ENCODE data around the gene NPTN.
"Not testable (repeated sequence)": the region's sequence is repeated elsewhere in the genome, so short reads cannot be mapped to it uniquely, and the experiment has no call there.

Gene NPTN

GRCh38 chr15:73600413-73601335 lies 32.5 kb downstream of the NPTN start:
- no peak for DNase-seq (ENCODE audit: low read depth)

- no peak for DNase-seq (ENCODE audit: low read depth)
Measured at GRCh38 chr15:73599934-73600333, 33.3 kb downstream of the NPTN start.

- DNase-seq (ENCODE audit: low read depth): no peak
Measured at GRCh38 chr15:73598530-73599160, 34.5 kb downstream of the NPTN start.

GRCh38 chr15:73597036-73597638 lies 36.1 kb downstream of the NPTN start:
- no peak for DNase-seq (ENCODE audit: low read depth)

- DNase-seq (ENCODE audit: low read depth): no peak
Measured at GRCh38 chr15:73596174-73596573, 37.0 kb downstream of the NPTN start.

GRCh38 chr15:73594109-73594508 lies 39.1 kb downstream of the NPTN start:
- DNase-seq (ENCODE audit: low read depth): no peak

GRCh38 chr15:73593304-73594074 lies 39.7 kb downstream of the NPTN start:
- DNase-seq (ENCODE audit: low read depth): no peak

GRCh38 chr15:73590263-73590662 lies 42.9 kb downstream of the NPTN start:
- no peak for DNase-seq (ENCODE audit: low read depth)

- no peak for DNase-seq (ENCODE audit: low read depth)
Measured at GRCh38 chr15:73589766-73590165, 43.4 kb downstream of the NPTN start.

GRCh38 chr15:73585871-73586654 lies 47.1 kb downstream of the NPTN start:
- no peak for DNase-seq (ENCODE audit: low read depth)

- DNase-seq (ENCODE audit: low read depth): no peak
Measured at GRCh38 chr15:73584699-73585420, 48.3 kb downstream of the NPTN start.

GRCh38 chr15:73583544-73583943 lies 49.6 kb downstream of the NPTN start:
- DNase-seq (ENCODE audit: low read depth): no peak

- DNase-seq (ENCODE audit: low read depth): no peak
Measured at GRCh38 chr15:73582851-73583379, 50.3 kb downstream of the NPTN start.

GRCh38 chr15:73578026-73578425 lies 55.2 kb downstream of the NPTN start:
- no peak for DNase-seq (ENCODE audit: low read depth)

- not testable (repeated sequence) for DNase-seq (ENCODE audit: low read depth)
Measured at GRCh38 chr15:73577593-73577992, 55.6 kb downstream of the NPTN start.

- DNase-seq (ENCODE audit: low read depth): no peak
Measured at GRCh38 chr15:73575636-73576247, 57.4 kb downstream of the NPTN start.

- no peak for DNase-seq (ENCODE audit: low read depth)
Measured at GRCh38 chr15:73573572-73573971, 59.6 kb downstream of the NPTN start.

GRCh38 chr15:73573037-73573436 lies 60.2 kb downstream of the NPTN start:
- no peak for DNase-seq (ENCODE audit: low read depth)

- DNase-seq (ENCODE audit: low read depth): no peak
Measured at GRCh38 chr15:73572296-73572695, 60.9 kb downstream of the NPTN start.

- DNase-seq (ENCODE audit: low read depth): no peak
Measured at GRCh38 chr15:73571346-73571745, 61.8 kb downstream of the NPTN start.
